SIG-M5 treated with dmso at 0.1 percent for 504 hours (cell line): Measurements from ENCODE around the gene IL31.

Experiments
- DNase-seq: peaks from one replicate; lab custom pipeline; 2025; ENCODE audit not compliant: unreplicated experiment; lab: John Stamatoyannopoulos, UW

IL31 gene

DNA sequence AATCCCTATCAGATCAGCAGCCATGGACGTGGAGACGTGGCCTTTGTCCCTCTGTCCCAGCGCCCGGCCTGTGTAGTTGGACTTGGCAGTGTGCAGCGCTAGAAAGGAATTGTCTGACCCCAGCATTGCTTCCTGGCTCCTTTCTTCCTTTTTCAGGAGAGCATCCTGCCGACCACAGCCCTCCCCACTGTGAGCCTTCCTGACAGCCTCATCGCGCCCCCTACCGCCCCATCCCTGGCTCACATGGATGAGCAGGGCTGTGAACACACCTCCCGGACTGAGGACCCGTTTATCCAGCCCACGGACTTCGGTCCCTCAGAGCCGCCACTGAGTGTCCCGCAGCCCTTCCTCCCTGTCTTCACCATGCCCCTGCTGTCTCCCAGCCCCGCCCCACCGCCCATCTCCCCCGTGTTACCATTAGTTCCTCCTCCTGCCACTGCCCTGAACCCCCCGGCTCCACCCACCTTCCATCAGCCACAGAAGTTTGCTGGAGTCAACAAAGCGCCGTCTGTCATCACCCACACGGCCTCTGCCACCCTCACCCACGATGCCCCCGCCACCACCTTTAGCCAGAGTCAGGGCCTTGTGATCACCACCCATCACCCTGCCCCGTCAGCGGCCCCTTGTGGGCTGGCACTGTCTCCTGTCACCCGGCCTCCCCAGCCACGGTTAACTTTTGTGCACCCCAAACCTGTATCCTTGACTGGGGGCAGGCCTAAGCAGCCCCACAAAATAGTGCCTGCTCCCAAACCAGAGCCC, 40.6 kb downstream of the IL31 start:
- no peak for DNase-seq

GRCh38 chr12:122130150-122130549, 43.9 kb downstream of the IL31 start:
- DNase-seq = no peak

GRCh38 chr12:122129131-122129530, 44.9 kb downstream of the IL31 start:
- no peak for DNase-seq

DNA sequence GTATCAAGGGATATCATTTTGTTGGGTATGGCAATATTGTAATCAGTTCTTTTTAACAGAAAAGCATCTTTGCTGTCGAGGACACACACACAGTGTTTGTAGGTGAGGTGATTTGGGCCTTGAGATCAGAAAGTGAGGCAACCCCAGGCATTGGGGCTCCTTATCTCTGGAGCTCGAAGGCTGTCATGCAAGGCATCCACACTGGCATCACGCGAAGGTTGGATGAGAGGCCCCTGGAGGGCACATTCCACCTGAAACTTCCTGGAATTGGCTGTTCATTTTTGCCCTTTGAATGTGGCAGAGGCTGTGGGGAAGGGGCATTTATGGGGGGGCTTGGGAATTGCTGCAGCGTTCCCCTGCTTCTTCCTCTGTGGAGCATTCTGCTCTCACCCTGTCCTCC, 45.5 kb downstream of the IL31 start:
- no peak for DNase-seq

DNA sequence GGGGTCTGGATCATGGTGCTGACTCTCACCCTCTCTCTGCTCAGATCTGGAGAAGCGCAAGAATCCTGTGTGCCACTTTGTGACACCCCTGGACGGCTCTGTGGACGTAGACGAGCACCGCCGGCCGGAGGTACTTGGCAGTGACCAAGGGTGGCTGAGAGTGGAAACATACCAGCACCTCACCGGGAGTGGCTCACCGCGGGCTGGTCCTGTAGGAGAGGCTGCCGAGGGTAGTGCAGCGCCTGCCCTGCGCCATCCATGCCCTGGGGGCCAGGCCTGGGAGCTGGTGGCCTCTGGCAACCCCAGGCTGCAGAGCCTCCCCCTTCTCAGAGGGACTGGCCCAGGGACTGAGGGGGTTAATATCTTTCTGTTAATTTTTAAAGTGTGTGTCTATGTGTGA, 46.2 kb downstream of the IL31 start:
- DNase-seq = no peak

DNA sequence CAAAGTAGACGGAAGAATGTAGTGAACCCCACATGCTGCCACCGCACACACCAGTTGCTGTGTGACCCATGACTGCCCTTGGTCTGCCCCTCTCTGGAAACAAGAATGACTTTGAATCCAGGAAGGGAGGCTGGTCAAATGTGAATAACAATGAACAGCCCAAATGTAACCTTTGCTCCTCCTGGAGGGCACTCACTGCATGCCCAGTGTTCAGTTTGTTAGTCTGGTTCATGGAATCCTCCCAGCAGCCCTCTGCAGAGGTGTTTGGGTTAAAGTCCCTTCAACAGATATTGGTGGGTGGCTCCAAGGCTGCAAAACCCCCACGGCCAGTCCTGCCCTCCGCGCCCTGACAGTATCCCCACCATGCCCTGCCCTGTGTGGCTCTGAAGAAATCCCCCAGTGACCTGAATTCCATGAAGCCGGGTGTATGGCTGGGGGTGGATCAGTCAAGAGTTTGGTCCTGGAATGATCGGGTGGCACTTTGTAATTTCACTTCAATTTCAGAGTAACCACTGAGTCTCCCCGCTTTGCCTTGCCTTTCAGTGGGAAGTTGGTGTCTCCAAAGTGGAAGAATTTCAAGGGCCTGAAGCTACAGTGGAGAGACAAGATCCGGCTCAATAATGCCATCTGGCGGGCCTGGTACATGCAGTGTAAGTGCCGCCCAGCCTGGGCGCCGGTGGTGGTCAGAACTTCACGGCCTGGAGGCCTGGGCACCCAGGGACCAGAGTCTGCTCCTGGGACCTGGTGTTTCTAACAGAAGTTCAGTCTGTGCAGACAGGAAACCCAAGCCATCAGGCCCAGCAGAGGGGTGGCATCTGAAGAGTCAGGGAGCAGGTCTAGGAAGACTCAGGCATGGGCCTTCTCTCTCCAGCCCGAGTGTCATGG, 47.1 kb downstream of the IL31 start:
- DNase-seq = peak; percentile 23

- no peak for DNase-seq
Measured at GRCh38 chr12:122126342-122126635, 47.7 kb downstream of the IL31 start.

GRCh38 chr12:122125452-122126341, 48.3 kb downstream of the IL31 start:
- no peak for DNase-seq

GRCh38 chr12:122124370-122124769, 49.7 kb downstream of the IL31 start:
- no peak for DNase-seq

DNA sequence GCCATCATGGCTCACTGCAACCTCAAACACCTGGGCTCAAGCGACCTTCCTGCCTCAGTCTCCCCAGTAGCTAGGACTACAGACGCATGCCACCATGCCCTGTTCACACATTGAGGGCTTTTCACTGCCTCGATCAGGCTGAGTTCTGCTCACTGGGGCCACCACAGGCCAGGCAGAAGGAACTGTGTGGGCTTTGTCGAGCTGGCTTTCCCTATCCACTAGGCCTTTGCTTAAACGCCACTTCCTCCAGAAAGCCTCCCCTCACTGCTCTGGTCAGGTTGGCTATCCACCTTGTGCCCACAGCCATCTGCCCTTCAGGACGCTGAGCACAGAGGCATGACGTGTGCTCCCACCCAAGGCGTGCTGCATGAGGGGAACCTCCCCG, 50.3 kb downstream of the IL31 start:
- DNase-seq = no peak

- DNase-seq = peak; percentile 54
Measured at GRCh38 chr12:122123051-122123760, 50.8 kb downstream of the IL31 start.
